KMS-11 (cell line): ENCODE results near the gene BBS7.

Experiments used
- H2AFZ ChIP-seq: fragments of 200-600 bp; sonication (generic); 2 replicates; pipeline ENCODE4 v1.6.1; 2016; ENCODE audit warnings: antibody characterized with exemption, mixed run types, low read depth
- H3K27ac ChIP-seq: fragments of 200-600 bp; sonication (generic); 2 replicates; pipeline ENCODE4 v1.6.1; 2016; ENCODE audit warnings: mild to moderate bottlenecking, mixed run types
- H3K27me3 ChIP-seq: fragments of 200-600 bp; sonication (generic); 2 replicates; pipeline ENCODE4 v1.6.1; 2017; ENCODE audit warnings: mild to moderate bottlenecking, low read depth, mixed run types, moderate library complexity; ENCODE audit not compliant: insufficient read depth
- H3K36me3 ChIP-seq: fragments of 200-600 bp; sonication (generic); 2 replicates; pipeline ENCODE4 v1.6.1; 2017; ENCODE audit warnings: mild to moderate bottlenecking, mixed run types; ENCODE audit not compliant: insufficient read depth
- H3K4me1 ChIP-seq: fragments of 200-600 bp; sonication (generic); 2 replicates; pipeline ENCODE4 v1.6.1; 2016; ENCODE audit warnings: mild to moderate bottlenecking, low read depth, mixed run types; ENCODE audit not compliant: poor library complexity, severe bottlenecking
- H3K4me2 ChIP-seq: fragments of 200-600 bp; sonication (generic); 2 replicates; pipeline ENCODE4 v1.7.0; 2016; ENCODE audit warnings: mild to moderate bottlenecking, mixed run types
- H3K4me3 ChIP-seq: fragments of 200-600 bp; sonication (generic); IDR thresholded peaks from 2 replicates; pipeline ENCODE4 v1.6.1; 2017; ENCODE audit warnings: low read depth, low read length, mixed read lengths; ENCODE audit not compliant: insufficient read depth
- H3K79me2 ChIP-seq: fragments of 200-600 bp; sonication (generic); 2 replicates; pipeline ENCODE4 v1.6.1; 2016; ENCODE audit warnings: low read depth, mixed run types; ENCODE audit not compliant: insufficient read depth
- H3K9ac ChIP-seq: fragments of 200-600 bp; sonication (generic); 2 replicates; pipeline ENCODE4 v1.6.1; 2016; ENCODE audit warnings: mild to moderate bottlenecking, mixed run types
- H4K20me1 ChIP-seq: fragments of 200-600 bp; sonication (generic); 2 replicates; pipeline ENCODE4 v1.6.1; 2016; ENCODE audit warnings: mild to moderate bottlenecking, mixed run types; ENCODE audit not compliant: insufficient read depth
- CTCF ChIP-seq: fragments of 200-600 bp; sonication (generic); conservative IDR thresholded peaks from 2 replicates; pipeline ENCODE4 v1.6.1; 2017; ENCODE audit warnings: low read depth, mild to moderate bottlenecking, antibody characterized with exemption, low read length, moderate library complexity, mixed read lengths

BBS7 gene

GRCh38 chr4:121860121-121860520, 10.2 kb downstream of the BBS7 start:
- H4K20me1 ChIP-seq: no peaks in the 10 kb centered on the region
- H3K36me3 ChIP-seq: peaks cover 8% of the 10 kb centered on the region
- H2AFZ ChIP-seq: no peak overlapping the region

GRCh38 chr4:121851354-121851753, 18.9 kb downstream of the BBS7 start:
- H4K20me1 ChIP-seq: no peaks in the 10 kb centered on the region
- no peak overlapping the region for H3K4me2 ChIP-seq
- no peak overlapping the region for H3K27ac ChIP-seq
- no peak overlapping the region for H2AFZ ChIP-seq
- no peak for TF ChIP-seq CTCF
- H3K9ac ChIP-seq: no peak overlapping the region
- no peaks in the 10 kb centered on the region for H3K36me3 ChIP-seq
- no peaks in the 10 kb centered on the region for H3K4me1 ChIP-seq
- no peaks in the 10 kb centered on the region for H3K27me3 ChIP-seq
- H3K4me3 ChIP-seq: no peak overlapping the region
- no peaks in the 10 kb centered on the region for H3K79me2 ChIP-seq

More at GRCh38 chr4:121860121-121860520, 10.2 kb downstream of the BBS7 start:
- Histone ChIP-seq H3K79me2 (no peaks in the 10 kb centered on the region), H3K9ac (no peak overlapping the region), H3K27me3 (no peaks in the 10 kb centered on the region), H3K4me1 (no peaks in the 10 kb centered on the region), H3K27ac (no peak overlapping the region), H3K4me2 (no peak overlapping the region), H3K4me3 (no peak overlapping the region)
- no peak for TF ChIP-seq CTCF

GRCh38 chr4:121846662-121847061, 23.6 kb downstream of the BBS7 start:
- Histone ChIP-seq H3K9ac (no peak overlapping the region), H2AFZ (no peak overlapping the region), H3K4me1 (no peaks in the 10 kb centered on the region), H3K4me3 (no peak overlapping the region), H3K27ac (no peak overlapping the region), H3K27me3 (no peaks in the 10 kb centered on the region), H4K20me1 (no peaks in the 10 kb centered on the region), H3K79me2 (no peaks in the 10 kb centered on the region), H3K36me3 (no peaks in the 10 kb centered on the region), H3K4me2 (no peak overlapping the region)
- TF ChIP-seq CTCF: no peak

- Histone ChIP-seq H3K36me3 (no peaks in the 10 kb centered on the region), H2AFZ (no peak overlapping the region)
Observed at GRCh38 chr4:121842862-121843261, 27.4 kb downstream of the BBS7 start.

More at GRCh38 chr4:121842862-121843261, 27.4 kb downstream of the BBS7 start:
- H3K4me2 ChIP-seq: no peak overlapping the region
- H3K4me1 ChIP-seq: no peaks in the 10 kb centered on the region
- no peak overlapping the region for H3K27ac ChIP-seq
- H3K27me3 ChIP-seq: no peaks in the 10 kb centered on the region
- no peak overlapping the region for H3K4me3 ChIP-seq
- H4K20me1 ChIP-seq: no peaks in the 10 kb centered on the region
- H3K79me2 ChIP-seq: no peaks in the 10 kb centered on the region
- no peak for TF ChIP-seq CTCF
- no peak overlapping the region for H3K9ac ChIP-seq
